H9 (cell line): ENCODE data around the gene CFAP46. TPM values are rescaled to one million over a fixed set of nuclear protein-coding genes. Genes with fewer than 3 reads are reported as not detected.

Source experiments
- DNase-seq: peaks from one replicate; pipeline ENCODE4 v3.0.0-alpha.2; 2017
- H2AFZ ChIP-seq: one replicate; pipeline ENCODE4 v1.6.1; 2013; ENCODE audit warnings: mild to moderate bottlenecking, low read length, control low read depth, moderate library complexity
- H2AK5ac ChIP-seq: 2 replicates; pipeline ENCODE4 v1.6.1; 2013; ENCODE audit warnings: low read length, control low read depth, mixed read lengths; ENCODE audit not compliant: insufficient read length
- H2BK120ac ChIP-seq: one replicate; pipeline ENCODE4 v1.6.1; 2013; ENCODE audit warnings: low read depth, mild to moderate bottlenecking, low read length, control low read depth, inconsistent platforms; ENCODE audit not compliant: poor library complexity, severe bottlenecking
- H2BK12ac ChIP-seq: 2 replicates; pipeline ENCODE4 v1.6.1; 2013; ENCODE audit warnings: low read length, control low read depth, mixed read lengths, low read depth; ENCODE audit not compliant: insufficient read length
- H2BK15ac ChIP-seq: 2 replicates; pipeline ENCODE4 v1.6.1; 2013; ENCODE audit warnings: low read depth, low read length, control low read depth
- H2BK20ac ChIP-seq: one replicate; pipeline ENCODE4 v1.6.1; 2013; ENCODE audit warnings: low read depth, mild to moderate bottlenecking, low read length, control low read depth, inconsistent platforms; ENCODE audit not compliant: poor library complexity, severe bottlenecking
- H2BK5ac ChIP-seq: 2 replicates; pipeline ENCODE4 v1.6.1; 2013; ENCODE audit warnings: low read length, control low read depth, mixed read lengths; ENCODE audit not compliant: insufficient read length
- H3K14ac ChIP-seq: 2 replicates; pipeline ENCODE4 v1.6.1; 2013; ENCODE audit warnings: low read length, control low read depth; ENCODE audit not compliant: insufficient read depth
- H3K18ac ChIP-seq: 2 replicates; pipeline ENCODE4 v1.6.1; 2013; ENCODE audit warnings: low read depth, mild to moderate bottlenecking, mixed read lengths, low read length, control low read depth; ENCODE audit not compliant: insufficient read length
- H3K23ac ChIP-seq: 2 replicates; pipeline ENCODE4 v1.6.1; 2013; ENCODE audit warnings: low read length, control low read depth, mixed read lengths, low read depth; ENCODE audit not compliant: insufficient read length
- H3K23me2 ChIP-seq: 2 replicates; pipeline ENCODE4 v1.6.1; 2013; ENCODE audit warnings: low read depth, mild to moderate bottlenecking, mixed read lengths, low read length, control low read depth; ENCODE audit not compliant: insufficient read length, poor library complexity, severe bottlenecking
- H3K27ac ChIP-seq: 2 replicates; pipeline ENCODE4 v1.5.1; 2013; ENCODE audit warnings: low read length, control low read depth, mixed read lengths, low read depth; ENCODE audit not compliant: insufficient read length
- H3K27me3 ChIP-seq: 2 replicates; pipeline ENCODE4 v1.6.1; 2013; ENCODE audit warnings: low read length, control low read depth, inconsistent platforms; ENCODE audit not compliant: insufficient read depth
- H3K4ac ChIP-seq: 2 replicates; pipeline ENCODE4 v1.6.1; 2013; ENCODE audit warnings: low read depth, mild to moderate bottlenecking, control low read depth, inconsistent platforms, low read length, moderate library complexity
- H3K4me1 ChIP-seq: 2 replicates; pipeline ENCODE4 v1.6.1; 2013; ENCODE audit warnings: low read length, control low read depth, inconsistent platforms; ENCODE audit not compliant: insufficient read depth
- H3K4me2 ChIP-seq: 2 replicates; pipeline ENCODE4 v1.6.1; 2013; ENCODE audit warnings: low read length, control low read depth, mixed read lengths; ENCODE audit not compliant: insufficient read length, insufficient read depth
- H3K56ac ChIP-seq: 2 replicates; pipeline ENCODE4 v1.6.1; 2013; ENCODE audit warnings: low read depth, mild to moderate bottlenecking, mixed read lengths, low read length, control low read depth; ENCODE audit not compliant: insufficient read length
- H3K79me1 ChIP-seq: 2 replicates; pipeline ENCODE4 v1.6.1; 2013; ENCODE audit warnings: low read depth, mild to moderate bottlenecking, moderate library complexity, low read length, control low read depth, inconsistent platforms; ENCODE audit not compliant: insufficient read depth, poor library complexity, severe bottlenecking
- H3K79me2 ChIP-seq: 2 replicates; pipeline ENCODE4 v1.6.1; 2013; ENCODE audit warnings: low read length, control low read depth, inconsistent platforms; ENCODE audit not compliant: insufficient read depth
- H3K9ac ChIP-seq: 2 replicates; pipeline ENCODE4 v1.6.1; 2013; ENCODE audit warnings: low read length, control low read depth, mixed read lengths; ENCODE audit not compliant: insufficient read length; ENCODE audit errors: extremely low read depth
- H3K9me3 ChIP-seq: one replicate; pipeline ENCODE4 v1.6.1; 2013; ENCODE audit warnings: low read depth, low read length, inconsistent platforms; ENCODE audit not compliant: control insufficient read depth
- H3T11ph ChIP-seq: one replicate; pipeline ENCODE4 v1.6.1; 2013; ENCODE audit warnings: mild to moderate bottlenecking, low read length, control low read depth, inconsistent platforms
- H4K20me1 ChIP-seq: one replicate; pipeline ENCODE4 v1.6.1; 2013; ENCODE audit not compliant: control insufficient read depth, insufficient read length, insufficient read depth
- H4K5ac ChIP-seq: 2 replicates; pipeline ENCODE4 v1.6.1; 2013; ENCODE audit warnings: low read depth, mild to moderate bottlenecking, mixed read lengths, low read length, control low read depth; ENCODE audit not compliant: insufficient read length
- H4K8ac ChIP-seq: replicated peaks from 2 replicates; pipeline ENCODE4 v1.6.1; 2013; ENCODE audit warnings: low read length, control low read depth, mixed read lengths, low read depth; ENCODE audit not compliant: insufficient read length
- H4K91ac ChIP-seq: 2 replicates; pipeline ENCODE4 v1.6.1; 2013; ENCODE audit warnings: low read depth, mild to moderate bottlenecking, moderate library complexity, mixed read lengths, low read length, control low read depth; ENCODE audit not compliant: insufficient read length
- H3K27ac Mint-ChIP-seq, 3 experiments: 2 replicates in 2 of 3; 3 replicates in 1 of 3; pipeline ENCODE4 v1.8.0; 2020 to 2021; ENCODE audit warnings: mixed read lengths in 3 of 3, mild to moderate bottlenecking in 1 of 3, moderate library complexity in 1 of 3
- H3K27me3 Mint-ChIP-seq: 2 replicates; pipeline ENCODE4 v1.8.0; 2021; ENCODE audit warnings: low read depth, mild to moderate bottlenecking, moderate library complexity, mixed read lengths
- H3K36me3 Mint-ChIP-seq, 3 experiments: 2 replicates in 2 of 3; 3 replicates in 1 of 3; pipeline ENCODE4 v1.8.0; 2020 to 2021; ENCODE audit warnings: low read depth in 3 of 3, mixed read lengths in 3 of 3; ENCODE audit not compliant: insufficient read depth in 1 of 3
- H3K4me1 Mint-ChIP-seq, 2 experiments: 2 replicates each; pipeline ENCODE4 v1.8.0; 2020; ENCODE audit warnings: mixed read lengths in 2 of 2
- H3K4me3 Mint-ChIP-seq, 2 experiments: 2 replicates in 1 of 2; 3 replicates in 1 of 2; pipeline ENCODE4 v1.8.0; 2020 to 2021; ENCODE audit warnings: mild to moderate bottlenecking in 2 of 2, mixed read lengths in 2 of 2, moderate library complexity in 1 of 2
- H3K9me3 Mint-ChIP-seq, 2 experiments: 2 replicates in 1 of 2; 3 replicates in 1 of 2; pipeline ENCODE4 v1.8.0; 2020; ENCODE audit warnings: mild to moderate bottlenecking in 2 of 2, mixed read lengths in 2 of 2, moderate library complexity in 1 of 2
- CTCF ChIP-seq: fragments of 200-600 bp; sonication (generic); conservative IDR thresholded peaks from 3 replicates; pipeline ENCODE4 v1.8.0; 2021; ENCODE audit warnings: antibody characterized with exemption, mild to moderate bottlenecking
- WGBS: extraction: QIAGEN DNeasy Blood & Tissue Kit; methylation state at CpG from one replicate; pipeline ENCODE4 v1.1.7; 2013; ENCODE audit warnings: missing lambda C conversion rate, low lambda C conversion rate, mixed read lengths; ENCODE audit not compliant: insufficient read length; ENCODE audit errors: extremely low coverage; 5-methylcytosine and 5-hydroxymethylcytosine counted together
- total RNA-seq: library from RNA; stranded (reverse); gene quantifications from 2 replicates; pipeline ENCODE4 v1.2.1, GENCODE V29; 2021

The CFAP46 gene
- total RNA-seq, 1 experiment from 2014 or later = 3.1 TPM

GRCh38 chr10:132868995-132869394 lies 73.4 kb downstream of the CFAP46 start:
- H2BK12ac ChIP-seq = no peak overlapping the region
- H3K27ac Mint-ChIP-seq = no peak overlapping the region
- peaks cover 8 to 14% of the 10 kb centered on the region in 2 experiments; a peak in 4 of 5 replicates for H3K9me3 Mint-ChIP-seq
- no peak overlapping the region for H4K5ac ChIP-seq
- WGBS = no CpG with 5 or more reads among the region's 26 CpGs
- no peaks in the 10 kb centered on the region for H3K79me1 ChIP-seq
- H3K27ac ChIP-seq = no peak overlapping the region
- H3K4me1 Mint-ChIP-seq = peaks cover 0 to 3% of the 10 kb centered on the region in 2 experiments; a peak in 1 of 4 replicates
- H3K56ac ChIP-seq = no peak overlapping the region
- no peak overlapping the region for H2BK5ac ChIP-seq
- no peak overlapping the region for H3K14ac ChIP-seq
- H3K4me3 Mint-ChIP-seq = no peak overlapping the region
- H3K23ac ChIP-seq = no peak overlapping the region
- no peaks in the 10 kb centered on the region for H4K20me1 ChIP-seq
- no peak overlapping the region for H3K4ac ChIP-seq
- H3K9ac ChIP-seq = no peak overlapping the region
- TF ChIP-seq CTCF = no peak
- H2AK5ac ChIP-seq = no peak overlapping the region
- H2BK120ac ChIP-seq = no peak overlapping the region
- H3K79me2 ChIP-seq = no peaks in the 10 kb centered on the region
- H2BK15ac ChIP-seq = no peak overlapping the region
- no peak overlapping the region for H2BK20ac ChIP-seq
- H3K9me3 ChIP-seq = no peaks in the 10 kb centered on the region
- H3T11ph ChIP-seq = no peak overlapping the region
- no peak overlapping the region for H4K8ac ChIP-seq
- peak; percentile 24 for DNase-seq
- H3K18ac ChIP-seq = no peak overlapping the region
- H3K27me3 ChIP-seq = no peaks in the 10 kb centered on the region
- H3K4me1 ChIP-seq = no peaks in the 10 kb centered on the region
- no peaks in the 10 kb centered on the region; a peak in 1 of 7 replicates for H3K36me3 Mint-ChIP-seq
- no peak overlapping the region for H4K91ac ChIP-seq
- no peaks in the 10 kb centered on the region for H3K23me2 ChIP-seq
- peaks cover 8% of the 10 kb centered on the region; the same call in 1 of the 2 replicates for H3K27me3 Mint-ChIP-seq
- H3K4me2 ChIP-seq = no peak overlapping the region
- H2AFZ ChIP-seq = no peak overlapping the region
